Measurements from ENCODE around the gene STAP2.

DNA sequence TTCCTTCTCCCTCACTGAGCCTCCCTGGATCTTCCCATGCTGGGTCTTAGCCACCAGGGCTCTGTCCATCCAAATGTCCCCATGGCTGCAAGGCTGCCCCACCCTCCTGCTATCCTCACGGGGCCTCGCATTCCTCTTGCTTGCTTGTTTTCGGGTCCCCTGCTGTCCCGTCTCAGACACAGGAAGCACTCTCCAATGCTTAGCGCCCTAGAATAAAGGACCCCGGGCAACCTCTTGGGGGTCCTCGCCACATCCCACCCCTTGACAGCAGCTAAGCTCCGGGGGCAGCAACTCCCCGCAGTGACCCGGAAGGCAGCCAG, 38.0 kb upstream of the STAP2 start:
- TF ChIP-seq CTCF (IDR thresholded peaks at IDR 0.05; ENCODE audit: insufficient read depth, low read length, poor library complexity, severe bottlenecking), result no peak
- TF ChIP-seq EZH2phosphoT487 (conservative IDR thresholded peaks at IDR 0.05; ENCODE audit: low read length), result no peak
